GM12875 (cell line): ENCODE results near the gene SERPINB6.
"Not testable (repeated sequence)": the region's sequence is repeated elsewhere in the genome, so short reads cannot be mapped to it uniquely, and the experiment has no call there.

Experiments
- H3K4me3 ChIP-seq: one replicate; pipeline ENCODE4 v1.5.1; 2011; ENCODE audit warnings: low read depth, low read length, control low read depth
- CTCF ChIP-seq: IDR thresholded peaks from 2 replicates; pipeline ENCODE4 v1.5.1; 2011; ENCODE audit warnings: low read depth, mild to moderate bottlenecking, control low read depth, inconsistent platforms, low read length, moderate library complexity, borderline replicate concordance; ENCODE audit not compliant: insufficient read depth

SERPINB6 gene

GRCh38 chr6:2998998-2999617, 27.7 kb upstream of the SERPINB6 start:
- H3K4me3 ChIP-seq: peak overlapping the region; percentile 26
- no peak for TF ChIP-seq CTCF

DNA sequence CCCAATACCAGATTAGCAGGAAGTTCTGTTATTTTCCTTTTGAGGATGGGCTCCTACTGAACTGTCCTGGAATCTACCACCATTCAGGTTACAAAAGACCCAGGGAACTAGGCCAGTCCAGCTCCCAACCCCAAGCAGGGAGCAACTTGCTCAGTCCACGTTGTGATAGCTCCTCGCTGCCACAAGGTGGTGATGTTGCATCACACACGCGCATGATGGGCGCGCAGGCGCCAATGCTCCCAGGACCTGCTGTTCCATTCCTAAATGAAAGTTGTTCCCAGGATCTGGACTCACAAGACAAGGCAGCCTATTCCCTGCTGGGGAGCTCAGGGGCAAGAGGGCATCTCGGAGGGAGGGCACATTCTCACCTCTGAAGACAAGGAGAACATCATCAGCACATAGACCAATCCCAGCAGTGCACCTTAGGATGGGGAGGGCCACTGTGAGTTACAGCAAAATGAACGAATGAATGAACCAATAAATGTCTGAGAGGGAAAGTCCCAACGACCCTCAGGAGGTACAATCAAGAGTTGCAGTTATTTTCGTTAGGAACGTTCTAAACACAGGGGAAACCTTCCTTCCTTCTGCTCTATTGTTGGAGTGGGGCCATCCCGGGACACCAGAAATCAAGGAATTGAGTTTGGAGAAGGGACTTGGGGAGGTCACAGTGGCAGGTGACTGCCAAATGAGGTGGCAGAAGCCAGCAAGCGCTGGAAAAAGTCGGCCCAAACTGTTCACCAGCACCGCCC, 27.1 kb upstream of the SERPINB6 start:
- not testable (repeated sequence) for H3K4me3 ChIP-seq
- peak; percentile 39; the same call in 1 of the 2 replicates for TF ChIP-seq CTCF

DNA sequence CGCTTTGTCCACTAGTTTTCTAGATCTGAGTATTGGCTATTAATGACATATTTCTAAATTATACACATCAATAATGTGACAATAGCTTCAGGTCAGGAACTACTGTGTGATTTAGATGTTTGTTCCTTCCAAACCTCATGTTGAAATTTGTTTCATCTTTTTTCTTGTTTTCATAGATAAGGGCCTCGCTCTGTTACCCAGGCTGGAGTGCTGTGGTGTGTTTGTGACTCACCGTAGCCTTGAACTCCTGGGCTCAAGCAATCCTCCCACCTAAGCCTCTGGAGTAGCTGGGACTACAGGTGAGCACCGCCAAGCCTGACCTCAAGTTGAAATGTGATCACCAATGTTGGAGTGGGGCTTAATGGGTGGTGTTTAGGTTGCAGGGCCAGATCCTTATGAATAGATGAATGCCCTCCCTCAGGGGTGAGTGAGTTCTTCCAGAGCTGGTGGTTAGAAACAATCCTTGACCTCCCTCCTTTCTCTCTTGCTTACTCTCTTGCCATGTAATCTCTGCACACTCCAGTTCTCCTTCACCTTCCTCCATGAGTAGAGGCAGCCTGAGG, 22.5 kb upstream of the SERPINB6 start:
- TF ChIP-seq CTCF: no peak
- H3K4me3 ChIP-seq: no peak overlapping the region

DNA sequence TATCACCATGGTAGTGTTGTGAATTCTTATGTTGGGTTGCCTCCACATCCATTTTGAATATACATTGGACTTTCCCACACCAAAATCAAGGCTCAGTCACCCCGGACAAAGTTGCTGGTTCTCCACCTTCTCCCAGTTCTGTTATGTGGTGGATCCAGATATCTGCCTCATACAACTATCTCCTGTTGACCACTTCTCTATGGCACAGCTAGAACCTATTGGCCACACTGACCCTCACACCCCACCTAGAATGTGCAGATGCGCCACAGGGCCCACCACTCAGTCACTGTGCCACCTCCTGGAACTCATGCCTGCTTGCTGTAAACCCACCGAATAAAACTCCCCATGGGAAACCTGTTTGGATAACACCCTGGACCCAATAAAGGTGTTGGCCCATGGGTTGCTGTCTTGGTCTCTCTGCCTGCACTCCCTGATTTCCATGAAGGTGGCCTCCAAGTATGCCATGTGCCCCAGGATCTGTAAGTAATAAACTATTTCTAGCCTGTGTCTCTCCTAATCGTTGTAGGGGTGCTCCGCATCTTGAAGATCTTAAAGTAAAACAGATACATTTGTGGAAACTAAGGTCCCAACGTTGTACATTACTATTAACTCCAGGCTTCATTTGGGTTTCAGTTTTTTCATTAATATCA, 21.1 kb upstream of the SERPINB6 start:
- no peak for TF ChIP-seq CTCF
- H3K4me3 ChIP-seq: no peak overlapping the region

GRCh38 chr6:2990932-2991506, 19.7 kb upstream of the SERPINB6 start:
- no peak overlapping the region for H3K4me3 ChIP-seq
- TF ChIP-seq CTCF: no peak

GRCh38 chr6:2990248-2990931, 19.0 kb upstream of the SERPINB6 start:
- peak overlapping the region; percentile 22 for H3K4me3 ChIP-seq
- no peak for TF ChIP-seq CTCF
